A673 (cell line): ENCODE measurements around the gene EFCAB6. TPM values are rescaled to one million over a fixed set of nuclear protein-coding genes. Genes with fewer than 3 reads are reported as not detected.

ENCODE experiments used
- BruUV-seq: library from RNA; stranded (reverse); fragments of 400-500 nt; replicated peaks from 2 replicates; lab custom pipeline; 2021; lab: Mats Ljungman, UMichigan
- CTCF ChIA-PET: fragments of 300-600 bp; sonication (Branson Sonifier 250); formaldehyde crosslinking; loops from one replicate; lab custom pipeline; 2022; ENCODE audit warnings: antibody characterized with exemption; lab: Charles Lee
- POLR2A ChIA-PET: fragments of 300-600 bp; sonication (Branson Sonifier 250); formaldehyde crosslinking; loops from one replicate; lab custom pipeline; 2022; ENCODE audit warnings: antibody characterized with exemption; ENCODE audit not compliant: low non-redundant PET; lab: Charles Lee
- DNase-seq: peaks from one replicate; pipeline ENCODE4 v3.0.0-alpha.2; 2015; ENCODE audit warnings: low spot score
- H3K27ac ChIP-seq: fragments of 200-600 bp; sonication (generic); 2 replicates; pipeline ENCODE4 v1.5.1; 2016; ENCODE audit warnings: mixed run types, low read depth, mild to moderate bottlenecking, mixed read lengths, antibody characterized with exemption, low read length; ENCODE audit not compliant: poor library complexity, severe bottlenecking
- H3K27me3 ChIP-seq: fragments of 200-600 bp; sonication (generic); replicated peaks from 2 replicates; pipeline ENCODE4 v1.6.1; 2017; ENCODE audit warnings: mixed run types, low read depth, mild to moderate bottlenecking, mixed read lengths, antibody characterized with exemption, low read length; ENCODE audit not compliant: insufficient read depth, poor library complexity
- H3K36me3 ChIP-seq: fragments of 200-600 bp; sonication (generic); 2 replicates; pipeline ENCODE4 v1.6.1; 2016; ENCODE audit warnings: mixed run types, mild to moderate bottlenecking, mixed read lengths, antibody characterized with exemption, low read length; ENCODE audit not compliant: insufficient read depth, poor library complexity, severe bottlenecking
- H3K4me1 ChIP-seq: fragments of 200-600 bp; sonication (generic); 2 replicates; pipeline ENCODE4 v1.6.1; 2017; ENCODE audit warnings: mixed run types, mild to moderate bottlenecking, mixed read lengths, antibody characterized with exemption, low read length; ENCODE audit not compliant: insufficient read depth, poor library complexity, severe bottlenecking
- H3K4me3 ChIP-seq: fragments of 200-600 bp; sonication (generic); 2 replicates; pipeline ENCODE4 v1.5.1; 2016; ENCODE audit warnings: low read depth, mixed run types, mild to moderate bottlenecking, mixed read lengths, low read length; ENCODE audit not compliant: poor library complexity, severe bottlenecking
- H3K9me3 ChIP-seq: fragments of 200-600 bp; sonication (generic); 2 replicates; pipeline ENCODE4 v1.6.1; 2016; ENCODE audit warnings: mixed run types, low read depth, mild to moderate bottlenecking, mixed read lengths, antibody characterized with exemption, low read length; ENCODE audit not compliant: poor library complexity, severe bottlenecking
- CTCF ChIP-seq: fragments of 300-800, 200-600 bp; sonication (generic); conservative IDR thresholded peaks from 2 replicates; pipeline ENCODE4 v1.5.1; 2017; ENCODE audit warnings: low read depth, mild to moderate bottlenecking, antibody characterized with exemption, low read length, moderate library complexity, mixed read lengths
- EZH2 ChIP-seq: fragments of 200-600 bp; sonication (generic); IDR thresholded peaks from 2 replicates; pipeline ENCODE4 v1.6.1; 2017; ENCODE audit warnings: borderline replicate concordance, low read depth, mild to moderate bottlenecking, mixed read lengths, antibody characterized with exemption, low read length; ENCODE audit not compliant: poor library complexity, severe bottlenecking
- intact Hi-C: fragments of 100-400 bp; cut with micrococcal nuclease; formaldehyde crosslinking; loops from one replicate; pipeline ENCODE4 v1.10.0; 2022; ENCODE audit not compliant: unreplicated experiment
- total RNA-seq: library from RNA; stranded (reverse); gene quantifications from 2 replicates; pipeline ENCODE4 v1.2.3, GENCODE V29; 2021

The EFCAB6 gene
- total RNA-seq, 1 experiment from 2014 or later, result 0.41 TPM

GRCh38 chr22:43514476-43515157 is 297.5 kb downstream of the EFCAB6 start:
- BruUV-seq, result no TSS peak

GRCh38 chr22:43512279-43512678 is 299.8 kb downstream of the EFCAB6 start:
- ChIA-PET POLR2A (no interaction called here), CTCF (no interaction called here)
- Histone ChIP-seq H3K27me3 (no peaks in the 10 kb centered on the region), H3K4me1 (no peaks in the 10 kb centered on the region), H3K36me3 (no peaks in the 10 kb centered on the region), H3K27ac (no peak overlapping the region), H3K4me3 (no peak overlapping the region), H3K9me3 (no peaks in the 10 kb centered on the region)
- no peak for DNase-seq
- intact Hi-C loops, result no loop called here
- TF ChIP-seq CTCF (no peak), EZH2 (no peak)
- no TSS peak for BruUV-seq

More at GRCh38 chr22:43514476-43515157, 297.5 kb downstream of the EFCAB6 start:
- Histone ChIP-seq H3K27me3 (no peaks in the 10 kb centered on the region), H3K36me3 (no peaks in the 10 kb centered on the region), H3K4me1 (no peaks in the 10 kb centered on the region), H3K9me3 (no peaks in the 10 kb centered on the region), H3K27ac (no peak overlapping the region), H3K4me3 (no peak overlapping the region)
- no peak for DNase-seq
- no peak for TF ChIP-seq CTCF
- no peak for TF ChIP-seq EZH2
- ChIA-PET CTCF (no interaction called here), POLR2A (interaction anchor here (0.7 kb wide), 1 partner anchor 43 kb away, joined by 4 read pairs; no protein-coding TSS in a partner anchor)
- intact Hi-C loops, result no loop called here

DNA sequence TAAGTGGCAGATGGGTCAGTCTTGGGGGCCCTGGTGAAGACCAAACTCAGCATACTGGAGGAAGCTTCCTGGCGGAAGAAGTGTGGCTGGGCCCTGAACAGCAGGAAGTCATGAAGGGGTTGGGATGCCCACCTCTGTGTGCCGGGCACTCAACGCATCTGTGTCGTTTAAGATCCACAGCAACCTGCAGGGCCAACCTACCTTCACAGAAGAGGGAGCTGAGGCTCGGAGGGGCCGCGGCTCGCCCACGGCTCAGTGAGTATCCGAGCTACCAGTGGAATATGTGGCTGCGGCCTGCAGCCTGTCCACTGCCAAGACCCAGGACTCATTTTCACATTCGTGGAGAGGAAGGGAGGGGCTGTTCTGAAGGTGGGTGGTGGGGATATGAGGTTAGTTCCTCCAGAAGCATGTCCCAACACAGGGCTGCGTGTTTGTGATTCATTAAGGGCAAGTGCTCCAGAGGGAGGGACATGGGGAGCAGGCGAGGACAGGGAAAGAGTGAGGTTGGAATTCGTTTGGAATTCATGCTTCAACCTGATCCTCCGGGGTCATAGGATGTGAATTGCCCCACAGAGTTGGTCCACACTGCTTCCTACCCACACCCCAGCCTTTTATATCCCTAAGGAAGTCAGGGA is 300.7 kb downstream of the EFCAB6 start:
- Histone ChIP-seq H3K36me3 (no peaks in the 10 kb centered on the region), H3K27ac (no peak overlapping the region)
- TF ChIP-seq CTCF, result no peak
- no peak for TF ChIP-seq EZH2

More for the DNA sequence above, 300.7 kb downstream of the EFCAB6 start:
- Histone ChIP-seq H3K4me3 (no peak overlapping the region), H3K4me1 (no peaks in the 10 kb centered on the region), H3K27me3 (no peaks in the 10 kb centered on the region), H3K9me3 (no peaks in the 10 kb centered on the region)
- ChIA-PET POLR2A (no interaction called here), CTCF (no interaction called here)
- no peak for DNase-seq
- BruUV-seq, result no TSS peak
- intact Hi-C loops, result no loop called here
